Heart right ventricle (tissue), 16 donors: ENCODE results near the gene CTNNB1. TPM values are rescaled to one million over a fixed set of nuclear protein-coding genes. Genes with fewer than 3 reads are reported as not detected.

Experiments used
- ATAC-seq, 8 donors: fragments of 200-7000 bp; cut with Tn5 transposase; one replicate each; pipeline ENCODE4 v1.9.1; 2020; ENCODE audit warnings: mild to moderate bottlenecking in 8 of 8, moderate library complexity in 8 of 8, moderate number of reproducible peaks in 1 of 8
- DNase-seq, 2 donors: peaks; one replicate each; pipeline ENCODE4 v3.0.0-alpha.2; 2020
- H3K27ac ChIP-seq, 10 donors: fragments of 200-600 bp; sonication (generic) in 2 of 10; one replicate each; pipeline versions ENCODE4 v1.5.0 to v1.8.0; 2020 to 2022; ENCODE audit warnings: mild to moderate bottlenecking in 3 of 10
- H3K27me3 ChIP-seq, 7 donors: fragments of 200-600 bp; one replicate each; pipeline ENCODE4 v1.8.0; 2021 to 2022; ENCODE audit warnings: mild to moderate bottlenecking in 2 of 7
- H3K36me3 ChIP-seq, 9 donors: fragments of 200-600 bp; sonication (generic) in 1 of 9; one replicate each; pipeline versions ENCODE4 v1.5.0 to v1.8.0; 2020 to 2022; ENCODE audit warnings: mild to moderate bottlenecking in 2 of 9
- H3K4me1 ChIP-seq, 9 donors: fragments of 200-600 bp; sonication (generic) in 1 of 9; one replicate each; pipeline versions ENCODE4 v1.5.0 to v1.8.0; 2020 to 2022; ENCODE audit warnings: mild to moderate bottlenecking in 4 of 9
- H3K4me3 ChIP-seq, 10 donors: fragments of 200-600 bp; sonication (generic) in 2 of 10; one replicate each; pipeline versions ENCODE4 v1.5.0 to v1.8.0; 2020 to 2022; ENCODE audit warnings: mild to moderate bottlenecking in 7 of 10, moderate library complexity in 2 of 10
- H3K9me3 ChIP-seq, 11 donors: fragments of 200-600 bp in 10 of 11; sonication (generic) in 2 of 11; one replicate each; pipeline versions ENCODE4 v1.5.0 to v1.8.0; 2013 to 2022; ENCODE audit warnings: mild to moderate bottlenecking in 2 of 11, control low read depth in 1 of 11, moderate library complexity in 1 of 11
- CTCF ChIP-seq, 9 donors: fragments of 200-600 bp; sonication (generic) in 2 of 9; IDR thresholded peaks; one replicate each; pipeline versions ENCODE4 v1.5.0 to v1.8.0; 2021 to 2022; ENCODE audit warnings: antibody characterized with exemption in 9 of 9, mild to moderate bottlenecking in 5 of 9, moderate library complexity in 1 of 9
- WGBS, 2 donors: extraction: QIAGEN DNeasy Blood & Tissue Kit; methylation state at CpG; one replicate each; pipeline ENCODE4 v1.1.7; 2013; ENCODE audit warnings: inconsistent platforms in 1 of 2; 5-methylcytosine and 5-hydroxymethylcytosine counted together
- intact Hi-C, 10 donors: fragments of 100-400 bp; cut with DNase I; formaldehyde crosslinking; loops; one replicate each; pipeline versions ENCODE4 v1.11.1 to v1.14.2; 2022
- polyA plus RNA-seq, 2 donors: library from polyadenylated mRNA; stranded (reverse); fragments of 200-250 nt; gene quantifications; one replicate each; pipeline ENCODE4 v1.2.3, GENCODE V29; 2013
- total RNA-seq, 10 donors: library from RNA; stranded (reverse); fragmentation: NEBNext Ultra II Directional in 3 of 10; extraction: Animal tissue kit (Norgen Biotek cat#: 25700) in 3 of 10; gene quantifications; one replicate each; pipeline versions ENCODE4 v1.2.1 to v1.2.4, GENCODE V29; 2021 to 2023
- donor health status: Arrhythmogenic right ventricular cardiomyopathy.
- donor health status: ischemic (EF 13 %, LVEDD 7.1; RV severe dilation, severe dysfunction).
- donor health status: healthy with polysubstance abuse.
- donor health status: DM: no; HTN: yes; CAD: no.
- donor health status: DM: no; HTN: no; CAD: no.
- donor health status: ischemic (EF 25% LVEDD 6.9; RV normal size, moderate dysfunction).
- donor health status: ischemic (EF 25% LVEDD 5.7; RV mildly dilated, moderate dysfunction).
- donor health status: healthy.
- donor health status: DM: yes; HTN: yes; CAD: no.
- donor health status: Ischemic cardiomyopathy.
- donor health status: ischemic (EF 35%, LVEDD 5.7; RV mildly dilated, moderate dysfunction).
- donor health status: nonischemic (EF 11% LVEDD 7.7; RV severe dilation, severe dysfunction).
- donor health status: DM: yes; HTN: yes; CAD: no.
- donor health status: PGD.
- donor health status: ischemic (EF 29% LVEDD 5.4; RV normal size, mild dysfunction).
- donor health status: nonischemic (EF 23%, LVEDD 6.1; RV moderate dilation, normal function).

CTNNB1 gene
- total and polyA plus RNA-seq, 12 donors = 33.2 to 218 (median 172) TPM

GRCh38 chr3:41239587-41239986 lies 40.3 kb downstream of the CTNNB1 start:
- Histone ChIP-seq H3K4me1 (peaks cover 0 to 26% (median 6%) of the 10 kb centered on the region in 9 donors), H3K36me3 (peaks cover 0 to 92% (median 48%) of the 10 kb centered on the region in 9 donors), H3K27me3 (no peaks in the 10 kb centered on the region), H3K27ac (no peak overlapping the region), H3K9me3 (no peaks in the 10 kb centered on the region), H3K4me3 (no peak overlapping the region)
- ATAC-seq = no peak
- 36 to 42% methylated on average over 2 of the region's 2 CpGs for WGBS, 2 donors
- DNase-seq = no peak
- TF ChIP-seq CTCF (IDR thresholded peaks at IDR 0.05) = no peak
- intact Hi-C loops = no loop called here

- Histone ChIP-seq H3K27me3 (no peaks in the 10 kb centered on the region), H3K4me1 (peaks cover 0 to 23% (median 10%) of the 10 kb centered on the region in 9 donors), H3K9me3 (no peaks in the 10 kb centered on the region), H3K36me3 (peaks cover 0 to 79% (median 33%) of the 10 kb centered on the region in 9 donors), H3K4me3 (no peak overlapping the region), H3K27ac (no peak overlapping the region)
- 93 to 94% methylated on average over 4 of the region's 4 CpGs for WGBS, 2 donors
- intact Hi-C loops = no loop called here
- no peak for TF ChIP-seq CTCF (IDR thresholded peaks at IDR 0.05)
- ATAC-seq = no peak
- no peak for DNase-seq
These were observed 41.9 kb downstream of the CTNNB1 start for GRCh38 chr3:41241161-41241560.

GRCh38 chr3:41241800-41242571 lies 42.7 kb downstream of the CTNNB1 start:
- 85 to 86% methylated on average over 7 of the region's 7 CpGs for WGBS, 2 donors
- Histone ChIP-seq H3K36me3 (peaks cover 0 to 71% (median 25%) of the 10 kb centered on the region in 9 donors), H3K27me3 (no peaks in the 10 kb centered on the region), H3K4me3 (no peak overlapping the region), H3K4me1 (peaks cover 0 to 29% (median 10%) of the 10 kb centered on the region in 9 donors), H3K9me3 (no peaks in the 10 kb centered on the region), H3K27ac (no peak overlapping the region)
- no peak for TF ChIP-seq CTCF (IDR thresholded peaks at IDR 0.05)
- DNase-seq (no peak), ATAC-seq (no peak)
- intact Hi-C loops = no loop called here

GRCh38 chr3:41243183-41243582 lies 43.9 kb downstream of the CTNNB1 start:
- no peak overlapping the region for H3K27ac ChIP-seq
- no peaks in the 10 kb centered on the region for H3K27me3 ChIP-seq
- no peak overlapping the region for H3K4me3 ChIP-seq
- WGBS, 2 donors = 68 to 96% methylated on average over 2 of the region's 2 CpGs
- H3K9me3 ChIP-seq = no peaks in the 10 kb centered on the region
- DNase-seq = no peak
- intact Hi-C loops = no loop called here
- peaks cover 0 to 59% (median 13%) of the 10 kb centered on the region in 9 donors for H3K36me3 ChIP-seq
- ATAC-seq = no peak
- H3K4me1 ChIP-seq = peaks cover 3 to 32% (median 15%) of the 10 kb centered on the region in 9 donors
- TF ChIP-seq CTCF (IDR thresholded peaks at IDR 0.05) = no peak
